ENCODE data around the gene KRIT1.

DNA sequence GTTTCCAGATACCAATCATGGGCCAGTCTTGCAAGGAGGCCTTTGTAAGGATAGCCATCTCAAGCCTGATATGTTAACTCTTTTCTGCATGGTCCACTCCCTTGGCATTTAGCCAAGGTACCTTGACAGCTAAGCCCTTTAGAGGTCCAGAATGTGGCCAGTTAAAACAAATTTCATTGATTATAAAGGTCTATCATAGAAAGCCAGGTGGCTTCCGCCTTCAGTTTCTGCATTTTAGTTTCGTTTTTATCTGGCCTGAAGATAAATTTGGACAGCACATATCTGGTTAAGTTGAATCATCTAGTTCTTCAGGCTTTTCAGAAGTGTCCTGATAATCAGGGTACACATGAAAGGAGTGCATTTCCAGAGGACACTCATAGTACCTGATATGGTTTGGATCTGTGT is 30.7 kb upstream of the KRIT1 start:
- TF ChIP-seq CTCF (IDR thresholded peaks at IDR 0.05), result no peak
- TF ChIP-seq POLR2AphosphoS5 (IDR thresholded peaks at IDR 0.05), result no peak

All from prostate gland (tissue), 2 donors.